Fibroblast of the conjunctiva (primary cell): ENCODE results near the gene PDPR.
"Not testable (repeated sequence)": the region's sequence is repeated elsewhere in the genome, so short reads cannot be mapped to it uniquely, and the experiment has no call there.

Experiments
- DNase-seq: peaks from one replicate; pipeline ENCODE4 v3.0.0-alpha.2; 2010; ENCODE audit warnings: low read depth

PDPR gene

GRCh38 chr16:70113982-70114826 lies at the start of gene PDPR:
PDPR (plus strand) TSS chr16:70114332; CDS start chr16:70120493, 6,161 bp downstream.
- peak; percentile 81 for DNase-seq

GRCh38 chr16:70064841-70065370 lies 49.2 kb upstream of the PDPR start:
- not testable (repeated sequence) for DNase-seq

DNA sequence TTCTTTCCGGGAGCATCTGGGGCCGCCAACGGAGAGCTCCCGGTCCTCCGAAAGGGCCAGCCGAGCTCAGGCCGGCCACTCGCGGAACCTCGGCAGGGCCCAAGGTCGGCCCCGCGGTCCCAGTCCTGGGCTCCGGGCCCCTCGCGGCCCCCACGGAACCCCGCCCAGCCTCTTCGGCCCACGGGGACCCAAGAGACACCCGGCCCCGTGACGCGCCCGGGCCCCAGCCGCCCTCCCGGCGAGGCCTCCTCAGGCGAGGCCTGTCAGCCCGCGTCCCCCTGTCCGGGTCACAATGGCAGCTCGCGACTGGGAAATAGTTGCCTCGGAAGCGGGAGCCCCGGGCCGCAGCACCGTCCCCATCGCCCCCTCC lies 48.8 kb upstream of the PDPR start:
- not testable (repeated sequence) for DNase-seq

DNA sequence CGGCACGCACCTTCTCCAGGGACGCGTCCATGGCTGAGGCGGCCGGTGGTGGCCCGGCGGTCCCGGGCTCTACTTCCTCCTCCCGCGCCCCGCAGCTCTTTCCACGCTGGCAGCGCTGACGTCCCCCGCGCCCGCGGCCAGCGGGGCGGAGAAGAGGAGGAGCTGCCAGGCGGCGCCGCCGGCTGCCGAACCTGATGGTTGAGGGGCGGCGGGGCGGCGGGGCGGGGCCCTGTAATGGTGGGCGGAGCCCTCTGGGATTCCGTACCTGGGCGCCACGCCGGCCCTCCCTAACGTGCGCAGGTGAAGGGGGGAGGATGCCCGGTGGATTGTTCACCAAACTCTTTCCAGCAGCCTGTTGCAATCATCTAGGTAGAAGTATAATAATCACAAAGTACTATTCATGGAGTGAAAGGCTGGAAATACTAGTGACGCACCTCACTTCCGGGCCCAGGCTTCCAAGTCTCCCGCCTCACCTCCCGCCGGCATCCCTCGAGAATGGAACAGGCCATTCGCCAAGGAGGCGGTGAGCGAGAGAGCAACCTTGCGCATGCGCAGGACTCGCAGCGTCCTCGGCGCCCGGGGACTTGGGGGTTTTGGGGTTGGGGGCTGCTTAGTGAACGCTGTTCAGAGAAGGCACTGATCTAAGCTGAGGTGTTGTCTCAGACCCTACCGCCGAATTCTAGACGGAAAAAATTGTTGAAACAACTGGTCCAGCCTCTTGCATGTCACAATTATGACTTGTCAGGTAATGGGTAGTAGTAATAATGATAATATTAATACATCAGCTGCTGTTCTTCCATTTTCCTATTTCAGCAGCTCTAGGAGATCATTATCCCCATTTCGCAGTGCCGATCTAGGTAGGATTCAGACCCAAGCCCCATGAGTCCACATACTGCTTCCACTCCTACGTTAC lies 48.1 kb upstream of the PDPR start:
- peak; percentile 32 for DNase-seq

DNA sequence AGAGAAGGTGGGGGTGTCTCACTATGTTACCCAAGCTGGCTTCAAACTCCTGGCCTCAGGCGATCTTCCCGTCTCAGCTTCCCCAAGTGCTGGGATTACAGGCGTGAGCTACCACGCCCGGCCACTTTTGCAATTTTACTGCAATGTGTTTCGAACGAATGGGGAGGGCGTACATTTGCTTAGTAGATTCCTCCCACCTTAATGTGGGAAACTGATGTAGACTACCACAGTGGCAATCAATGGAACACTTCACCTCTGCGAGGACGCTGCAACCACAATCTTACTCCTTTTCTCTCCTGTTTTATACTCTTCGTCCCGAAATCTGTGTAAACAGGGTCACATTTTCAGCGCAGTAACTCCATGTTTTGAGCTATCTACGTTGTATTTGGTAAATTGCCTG lies 47.4 kb upstream of the PDPR start:
- not testable (repeated sequence) for DNase-seq

- not testable (repeated sequence) for DNase-seq
Observed at GRCh38 chr16:70079081-70079480, 35.1 kb upstream of the PDPR start.

- not testable (repeated sequence) for DNase-seq
Observed at GRCh38 chr16:70081219-70081618, 32.9 kb upstream of the PDPR start.

- not testable (repeated sequence) for DNase-seq
Observed at GRCh38 chr16:70083931-70084330, 30.2 kb upstream of the PDPR start.

DNA sequence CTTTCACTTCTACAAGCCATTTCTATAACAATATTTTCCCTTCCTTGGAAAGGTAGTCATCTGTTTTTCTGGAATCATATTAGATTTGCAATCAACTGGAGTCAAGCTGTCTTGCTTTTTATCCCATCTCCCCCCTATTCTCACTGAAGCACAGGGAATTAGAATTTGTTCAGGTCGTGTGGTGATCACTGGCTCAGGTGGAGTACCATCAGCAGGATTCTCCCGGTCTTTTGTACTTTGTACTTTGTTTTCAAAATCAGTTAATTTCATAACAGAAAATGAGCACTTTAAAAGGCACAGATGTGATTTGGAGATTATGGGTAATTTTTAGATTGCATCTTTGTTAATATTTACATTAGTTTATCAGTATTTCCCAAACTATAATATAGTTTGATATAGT lies 26.0 kb upstream of the PDPR start:
- DNase-seq: not testable (repeated sequence)

DNA sequence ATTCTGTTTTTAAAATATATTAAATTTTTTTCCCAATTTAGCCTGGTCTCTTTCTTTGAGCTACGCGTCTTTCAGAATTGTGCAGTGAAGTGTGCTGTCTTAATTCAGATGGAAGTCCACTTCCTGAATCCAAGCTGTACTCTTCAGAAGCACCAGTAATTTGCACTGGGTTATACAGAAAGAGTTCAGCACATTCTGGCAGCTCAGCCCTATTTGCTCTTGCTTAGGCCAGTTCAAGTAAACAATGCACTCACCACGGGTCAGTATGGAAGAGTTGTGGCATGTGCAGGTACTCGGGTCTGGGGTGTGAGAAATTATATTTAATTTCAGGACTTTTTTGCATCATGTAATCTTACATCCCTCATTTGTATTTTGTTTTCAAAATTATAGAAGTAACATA lies 25.3 kb upstream of the PDPR start:
- not testable (repeated sequence) for DNase-seq

DNA sequence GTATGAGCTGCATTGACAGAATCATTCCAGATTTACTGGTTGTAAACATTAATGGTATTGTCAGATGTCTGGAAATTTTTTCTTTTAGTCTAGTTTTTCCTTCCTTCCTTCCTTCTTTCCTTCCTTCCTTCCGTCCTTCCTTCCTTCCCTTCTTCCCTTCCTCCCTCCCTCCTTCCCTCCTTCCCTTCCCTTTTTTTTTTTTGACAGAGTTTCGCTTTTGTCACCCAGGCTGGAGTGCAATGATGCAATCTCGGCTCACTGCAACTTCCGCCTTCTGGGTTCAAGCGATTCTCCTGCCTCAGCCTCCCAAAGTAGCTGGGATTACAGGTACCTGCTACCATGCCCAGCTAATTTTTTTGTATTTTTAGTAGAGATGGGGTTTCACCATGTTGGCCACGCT lies 24.8 kb upstream of the PDPR start:
- not testable (repeated sequence) for DNase-seq

- not testable (repeated sequence) for DNase-seq
Observed at GRCh38 chr16:70091104-70091503, 23.0 kb upstream of the PDPR start.

- DNase-seq: not testable (repeated sequence)
Observed at GRCh38 chr16:70094096-70094495, 20.0 kb upstream of the PDPR start.

- DNase-seq: not testable (repeated sequence)
Observed at GRCh38 chr16:70109583-70110279, 4.4 kb upstream of the PDPR start.

DNA sequence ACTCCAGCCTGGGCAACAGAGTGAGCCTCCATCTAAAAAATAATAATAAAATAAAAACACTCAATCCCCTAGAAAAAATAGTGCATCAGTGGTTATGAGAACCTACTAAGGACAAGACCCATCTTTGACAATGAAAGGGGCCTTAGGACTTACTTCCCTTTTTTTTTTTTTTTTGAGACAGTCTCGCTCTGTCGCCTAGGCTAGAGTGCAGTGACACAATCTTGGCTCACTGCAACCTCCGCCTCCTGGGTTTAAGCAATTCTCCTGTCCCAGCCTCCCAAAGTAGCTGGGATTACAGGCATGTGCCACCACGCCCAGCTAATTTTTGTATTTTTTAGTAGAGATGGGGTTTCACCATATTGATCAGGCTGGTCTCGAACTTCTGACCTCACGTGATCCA lies 2.0 kb upstream of the PDPR start:
- DNase-seq: not testable (repeated sequence)

DNA sequence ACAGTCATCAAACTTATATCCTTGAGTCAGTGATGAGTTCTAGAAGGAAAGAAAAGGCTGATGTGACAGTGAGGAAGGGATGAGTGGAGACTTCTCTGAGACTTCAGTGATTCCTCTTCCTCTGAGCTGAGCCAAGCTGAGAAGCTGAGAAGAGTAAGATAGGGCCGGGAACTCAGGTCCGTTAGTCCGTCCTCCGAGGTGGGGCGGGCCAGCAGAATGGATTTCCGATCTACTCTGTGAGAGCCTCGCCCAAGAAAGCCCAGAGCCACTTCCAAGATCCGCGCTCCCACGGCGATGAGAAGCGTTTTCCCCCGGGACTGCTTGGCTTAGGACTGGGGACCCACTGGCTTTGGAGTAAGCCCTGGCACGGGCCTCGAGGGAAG lies 542 bp upstream of the PDPR start:
- DNase-seq: not testable (repeated sequence)

GRCh38 chr16:70118354-70118753 lies 4.2 kb downstream of the PDPR start:
- DNase-seq: not testable (repeated sequence)

- not testable (repeated sequence) for DNase-seq
Observed at GRCh38 chr16:70118776-70119175, 4.6 kb downstream of the PDPR start.

GRCh38 chr16:70120398-70120797 lies 6.3 kb downstream of the PDPR start:
- DNase-seq: not testable (repeated sequence)

GRCh38 chr16:70123822-70124221 lies 9.7 kb downstream of the PDPR start:
- DNase-seq: not testable (repeated sequence)

DNA sequence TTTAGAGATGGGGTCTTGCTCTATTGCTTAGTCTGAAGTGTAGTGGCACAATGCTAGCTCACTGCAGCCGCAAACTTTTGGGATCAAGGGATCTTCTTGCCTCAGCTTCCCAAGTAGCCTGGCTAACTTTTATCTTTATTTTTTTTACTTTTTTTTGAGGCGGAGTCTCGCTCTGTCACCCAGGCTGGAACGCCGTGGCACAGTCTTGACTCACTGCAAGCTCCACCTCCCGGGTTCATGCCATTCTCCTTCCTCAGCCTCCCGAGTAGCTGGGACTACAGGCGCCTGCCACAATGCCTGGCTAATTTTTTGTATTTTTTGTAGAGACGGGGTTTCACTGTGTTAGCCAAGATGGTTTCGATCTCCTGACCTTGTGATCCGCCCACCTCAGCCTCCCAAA lies 12.1 kb downstream of the PDPR start:
- not testable (repeated sequence) for DNase-seq

- DNase-seq: not testable (repeated sequence)
Observed at GRCh38 chr16:70127706-70128105, 13.6 kb downstream of the PDPR start.
